ENCODE measurements around the gene SLC25A10. TPM values are rescaled to one million over a fixed set of nuclear protein-coding genes. Genes with fewer than 3 reads are reported as not detected.

Gene SLC25A10
- total and polyA plus RNA-seq, 2 of the 8 experiments (the other 6 are each of a cell fraction or from before 2014, with no cell fraction given), result 22.2 to 43.0 TPM

GRCh38 chr17:81696218-81696941 is 15.7 kb upstream of the SLC25A10 start:
- Histone ChIP-seq H3K4me1 (replicated peaks in 1 of 4; ENCODE audit: control insufficient read depth in 3 of 4, insufficient read depth in 4 of 4, low read length in 3 of 4) (peaks cover 0 to 3% (median 0%) of the 10 kb centered on the region in 4 experiments; a peak in 1 of 7 replicates), H4K8ac (ENCODE audit: extremely low read depth, insufficient read depth, low read length) (no peak overlapping the region; the same call in 1 of the 2 replicates), H2BK15ac (ENCODE audit: low read length) (no peak overlapping the region), H3K4ac (replicated peaks; ENCODE audit: insufficient read length, low read depth, low read length) (no peak overlapping the region), H4K5ac (ENCODE audit: insufficient read length, low read depth, low read length) (no peak overlapping the region), H3K27ac (ENCODE audit: low read depth, low read length) (no peak overlapping the region), H3K23me2 (ENCODE audit: low read depth, low read length) (no peaks in the 10 kb centered on the region), H3K27me3 (replicated peaks in 1 of 4; ENCODE audit: control insufficient read depth in 3 of 4, extremely low read depth in 1 of 4, insufficient read depth in 3 of 4, low read length in 3 of 4) (no peaks in the 10 kb centered on the region), H3K79me1 (ENCODE audit: low read depth, low read length) (peaks cover 4% of the 10 kb centered on the region), H2AK5ac (ENCODE audit: low read depth, low read length) (no peak overlapping the region), H3K4me2 (ENCODE audit: insufficient read depth in 1 of 2, low read depth in 2 of 2, low read length in 2 of 2) (no peak overlapping the region), H3K9ac (replicated peaks in 1 of 4; ENCODE audit: extremely low read depth in 1 of 4, low read depth in 3 of 4, low read length in 3 of 4) (no peak overlapping the region), H2BK20ac (ENCODE audit: low read length) (no peak overlapping the region), H3K18ac (ENCODE audit: extremely low read depth, low read length) (no peak overlapping the region), H4K20me1 (replicated peaks in 1 of 2; ENCODE audit: control insufficient read depth in 1 of 2, insufficient read depth in 2 of 2, low read length in 2 of 2) (peaks cover 9 to 11% of the 10 kb centered on the region in 2 experiments), H3K4me3 (ENCODE audit: extremely low read depth in 1 of 4, insufficient read depth in 2 of 4, low read depth in 3 of 4, low read length in 4 of 4) (no peak overlapping the region), H3K79me2 (ENCODE audit: control insufficient read depth in 1 of 2, insufficient read depth in 2 of 2, low read length in 2 of 2) (peaks cover 0 to 8% of the 10 kb centered on the region in 2 experiments; a peak in 2 of 4 replicates), H3K23ac (ENCODE audit: insufficient read length) (no peak overlapping the region), H2BK12ac (ENCODE audit: low read depth, low read length) (no peak overlapping the region), H4K91ac (replicated peaks; ENCODE audit: insufficient read length, low read length) (no peak overlapping the region), H3K36me3 (ENCODE audit: control insufficient read depth in 2 of 4, insufficient read depth in 4 of 4, low read length in 3 of 4) (peaks cover 2 to 50% (median 31%) of the 10 kb centered on the region in 4 experiments; a peak in 6 of 8 replicates), H3K56ac (replicated peaks; ENCODE audit: insufficient read length, low read depth, low read length) (no peak overlapping the region), H3K14ac (ENCODE audit: insufficient read length) (no peak overlapping the region), H2BK5ac (ENCODE audit: low read depth, low read length) (no peak overlapping the region), H2BK120ac (replicated peaks; ENCODE audit: low read depth, low read length) (no peak overlapping the region), H2AFZ (ENCODE audit: low read length) (no peak overlapping the region), H3K9me3 (ENCODE audit: insufficient read depth in 2 of 2, low read depth in 1 of 2, low read length in 1 of 2) (no peaks in the 10 kb centered on the region)
- DNase-seq (ENCODE audit: low read depth in 1 of 2, low spot score in 2 of 2) (no peak), FAIRE-seq (no peak)
- TF ChIP-seq GTF2F1 (IDR thresholded peaks at IDR 0.05; ENCODE audit: borderline replicate concordance, low read depth, low read length) (no peak), SIX5 (IDR thresholded peaks at IDR 0.05; ENCODE audit: low read depth, low read length) (no peak), POLR2A (IDR thresholded peaks at IDR 0.05; ENCODE audit: control extremely low read depth in 1 of 2, low read depth in 2 of 2, low read length in 2 of 2) (no peak), E2F6 (IDR thresholded peaks at IDR 0.05) (no peak), SP4 (IDR thresholded peaks at IDR 0.05; ENCODE audit: low read length) (no peak), SIN3A (conservative IDR thresholded peaks at IDR 0.05 in 1 of 2, IDR thresholded peaks at IDR 0.05 in 1 of 2; ENCODE audit: low read depth in 1 of 2, low read length in 2 of 2) (no peak), POLR2AphosphoS5 (IDR thresholded peaks at IDR 0.05; ENCODE audit: low read depth, low read length) (no peak), ZNF274 (IDR thresholded peaks at IDR 0.05; ENCODE audit: borderline replicate concordance, extremely low read depth, low read length) (no peak), RXRA (IDR thresholded peaks at IDR 0.05; ENCODE audit: insufficient read depth, low read depth, low read length) (no peak), TEAD4 (IDR thresholded peaks at IDR 0.05; ENCODE audit: low read depth, low read length) (no peak), SIRT6 (IDR thresholded peaks at IDR 0.05; ENCODE audit: low read length) (no peak)
- 97% methylated on average over 39 of the region's 40 CpGs; no CpG with 5 or more reads in 1 of the 2 experiments for WGBS, 2 experiments (ENCODE audit: extremely low coverage in 1 of 2, insufficient coverage in 1 of 2, insufficient read length in 1 of 2, insufficient replicate concordance in 2 of 2, low coverage in 1 of 2, low lambda C conversion rate in 2 of 2, missing lambda C conversion rate in 1 of 2)
- POLR2A ChIA-PET (ENCODE audit: partially characterized antibody), result interaction anchor here (1.1 to 28.4 kb wide), 6 partner anchors 13 to 49 kb away, joined by 3 to 436 read pairs (median 6); partner anchors contain the start of genes ARL16, CCDC137, HGS and MRPL12
- CTCF ChIA-PET (ENCODE audit: partially characterized antibody), result interaction anchor here (0.7 to 2.0 kb wide), 6 partner anchors 10 to 37 kb away, joined by 3 to 5 read pairs (median 4); no protein-coding TSS in a partner anchor

All from H1 (cell line).